Trophoblast cell (in vitro differentiated cells and primary cell): Measurements from ENCODE around the gene SRSF3.

Source experiments
- DNase-seq, 2 donors: peaks; one replicate each; pipeline ENCODE4 v3.0.0-alpha.2; 2016
- H2AFZ ChIP-seq: 2 replicates; pipeline ENCODE4 v1.6.1; 2013; ENCODE audit warnings: low read length, moderate library complexity, mild to moderate bottlenecking; ENCODE audit not compliant: insufficient read depth, poor library complexity
- H2AK5ac ChIP-seq: 2 replicates; pipeline ENCODE4 v1.6.1; 2013; ENCODE audit warnings: mild to moderate bottlenecking, low read length
- H2BK120ac ChIP-seq: 2 replicates; pipeline ENCODE4 v1.6.1; 2013; ENCODE audit warnings: low read length, mild to moderate bottlenecking, moderate library complexity; ENCODE audit not compliant: insufficient read depth, poor library complexity
- H2BK12ac ChIP-seq: 2 replicates; pipeline ENCODE4 v1.6.1; 2013; ENCODE audit warnings: mild to moderate bottlenecking, low read length, moderate library complexity
- H2BK5ac ChIP-seq: 2 replicates; pipeline ENCODE4 v1.6.1; 2013; ENCODE audit warnings: low read length, low read depth, moderate library complexity, mild to moderate bottlenecking; ENCODE audit not compliant: poor library complexity
- H3K14ac ChIP-seq: 2 replicates; pipeline ENCODE4 v1.6.1; 2013; ENCODE audit warnings: mild to moderate bottlenecking, low read length
- H3K18ac ChIP-seq: 2 replicates; pipeline ENCODE4 v1.6.1; 2013; ENCODE audit warnings: mild to moderate bottlenecking, low read length
- H3K23ac ChIP-seq: 2 replicates; pipeline ENCODE4 v1.6.1; 2013; ENCODE audit warnings: low read length
- H3K27ac ChIP-seq: 2 replicates; pipeline ENCODE4 v1.5.1; 2013; ENCODE audit warnings: low read depth, mild to moderate bottlenecking, inconsistent platforms, low read length, moderate library complexity
- H3K27me3 ChIP-seq: 2 replicates; pipeline ENCODE4 v1.6.1; 2013; ENCODE audit warnings: inconsistent platforms, mild to moderate bottlenecking, low read length, moderate library complexity; ENCODE audit not compliant: insufficient read depth
- H3K36me3 ChIP-seq, 2 experiments: 1 replicate in 1 of 2; 2 replicates in 1 of 2; pipeline ENCODE4 v1.6.1; 2013; ENCODE audit warnings: low read length in 2 of 2, mild to moderate bottlenecking in 2 of 2, moderate library complexity in 1 of 2; ENCODE audit not compliant: insufficient read depth in 2 of 2, control insufficient read depth in 1 of 2
- H3K4ac ChIP-seq: 2 replicates; pipeline ENCODE4 v1.6.1; 2013; ENCODE audit warnings: low read depth, mild to moderate bottlenecking, low read length, moderate library complexity
- H3K4me1 ChIP-seq, 2 experiments: 1 replicate in 1 of 2; 2 replicates in 1 of 2; pipeline ENCODE4 v1.6.1; 2013; ENCODE audit warnings: low read length in 2 of 2, mild to moderate bottlenecking in 2 of 2, moderate library complexity in 1 of 2; ENCODE audit not compliant: insufficient read depth in 2 of 2, control insufficient read depth in 1 of 2
- H3K4me2 ChIP-seq: 2 replicates; pipeline ENCODE4 v1.6.1; 2013; ENCODE audit warnings: inconsistent platforms, mild to moderate bottlenecking, low read length, moderate library complexity
- H3K4me3 ChIP-seq: 2 replicates; pipeline ENCODE4 v1.5.1; 2013; ENCODE audit warnings: mild to moderate bottlenecking, low read depth, low read length, inconsistent platforms
- H3K79me1 ChIP-seq: one replicate; pipeline ENCODE4 v1.6.1; 2013; ENCODE audit warnings: low read length
- H3K79me2 ChIP-seq: 2 replicates; pipeline ENCODE4 v1.6.1; 2013; ENCODE audit warnings: low read length, mild to moderate bottlenecking; ENCODE audit not compliant: control insufficient read depth, insufficient read depth, poor library complexity
- H3K9ac ChIP-seq: 2 replicates; pipeline ENCODE4 v1.6.1; 2013; ENCODE audit warnings: mild to moderate bottlenecking, low read length
- H3K9me3 ChIP-seq: 2 replicates; pipeline ENCODE4 v1.6.1; 2013; ENCODE audit warnings: low read depth, mild to moderate bottlenecking, control low read depth, inconsistent platforms, low read length; ENCODE audit not compliant: insufficient read depth
- H4K12ac ChIP-seq: 2 replicates; pipeline ENCODE4 v1.6.1; 2013; ENCODE audit warnings: low read depth, mild to moderate bottlenecking, low read length, moderate library complexity
- H4K8ac ChIP-seq: 2 replicates; pipeline ENCODE4 v1.6.1; 2013; ENCODE audit warnings: low read depth, mild to moderate bottlenecking, low read length, moderate library complexity
- H4K91ac ChIP-seq: one replicate; pipeline ENCODE4 v1.6.1; 2013; ENCODE audit warnings: low read depth, mild to moderate bottlenecking, low read length, moderate library complexity
- WGBS: extraction: QIAGEN DNeasy Blood & Tissue Kit; methylation state at CpG from one replicate; pipeline ENCODE4 v1.1.7; 2013; ENCODE audit warnings: missing lambda C conversion rate; ENCODE audit not compliant: insufficient read length, insufficient coverage; ENCODE audit errors: extremely low coverage; 5-methylcytosine and 5-hydroxymethylcytosine counted together

Gene SRSF3

GRCh38 chr6:36563928-36564284, 30.3 kb upstream of the SRSF3 start:
- Histone ChIP-seq H4K12ac (no peak overlapping the region), H4K91ac (no peak overlapping the region), H3K9me3 (no peaks in the 10 kb centered on the region), H2AFZ (no peak overlapping the region), H3K23ac (no peak overlapping the region), H4K8ac (no peak overlapping the region), H3K36me3 (no peaks in the 10 kb centered on the region), H3K4me1 (peaks cover 0 to 2% of the 10 kb centered on the region in 2 experiments), H3K27ac (no peak overlapping the region), H3K4me2 (no peak overlapping the region), H3K9ac (no peak overlapping the region), H2BK5ac (no peak overlapping the region), H2BK12ac (no peak overlapping the region), H3K14ac (no peak overlapping the region), H2BK120ac (no peak overlapping the region), H3K4ac (no peak overlapping the region), H3K18ac (no peak overlapping the region), H3K79me2 (no peaks in the 10 kb centered on the region), H2AK5ac (no peak overlapping the region), H3K4me3 (no peak overlapping the region), H3K79me1 (no peaks in the 10 kb centered on the region), H3K27me3 (no peaks in the 10 kb centered on the region)
- no CpG with 5 or more reads among the region's 4 CpGs for WGBS
- no peak for DNase-seq

DNA sequence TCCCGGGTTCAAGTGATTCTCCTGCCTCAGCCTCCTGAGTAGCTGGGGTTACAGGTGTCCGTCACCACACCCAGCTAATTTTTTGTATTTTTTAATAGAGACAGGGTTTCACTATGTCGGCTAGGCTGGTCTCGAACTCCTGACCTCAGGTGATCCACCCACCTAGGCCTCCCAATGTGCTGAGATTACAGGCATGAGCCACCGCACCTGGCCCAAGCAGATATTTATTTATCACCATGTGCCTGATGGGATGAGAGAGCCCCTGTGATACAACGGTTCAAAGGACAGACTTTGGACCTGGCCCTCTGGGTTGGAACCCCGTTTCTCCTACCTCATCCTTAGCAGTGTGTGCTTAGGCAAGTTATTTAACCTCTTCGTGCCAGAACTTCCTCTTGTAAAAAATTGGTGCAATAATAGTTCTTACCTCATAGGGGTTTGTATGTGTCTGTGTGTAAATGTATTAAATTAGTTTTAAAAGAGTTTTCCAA, 27.7 kb upstream of the SRSF3 start:
- no peak overlapping the region for H4K12ac ChIP-seq
- no peak overlapping the region for H3K14ac ChIP-seq
- H3K23ac ChIP-seq: no peak overlapping the region
- DNase-seq: no peak
- no CpG with 5 or more reads among the region's 8 CpGs for WGBS
- no peaks in the 10 kb centered on the region for H3K27me3 ChIP-seq
- no peak overlapping the region for H4K8ac ChIP-seq
- no peak overlapping the region for H3K4me3 ChIP-seq
- H3K4me2 ChIP-seq: no peak overlapping the region
- H3K79me2 ChIP-seq: no peaks in the 10 kb centered on the region
- H3K4ac ChIP-seq: no peak overlapping the region
- H3K4me1 ChIP-seq: peaks cover 0 to 2% of the 10 kb centered on the region in 2 experiments
- no peak overlapping the region for H2BK12ac ChIP-seq
- no peak overlapping the region for H2AK5ac ChIP-seq
- H3K36me3 ChIP-seq: no peaks in the 10 kb centered on the region
- no peak overlapping the region for H3K18ac ChIP-seq
- no peaks in the 10 kb centered on the region for H3K79me1 ChIP-seq
- no peak overlapping the region for H3K27ac ChIP-seq
- no peaks in the 10 kb centered on the region for H3K9me3 ChIP-seq
- no peak overlapping the region for H4K91ac ChIP-seq
- no peak overlapping the region for H3K9ac ChIP-seq
- no peak overlapping the region for H2AFZ ChIP-seq
- no peak overlapping the region for H2BK120ac ChIP-seq
- no peak overlapping the region for H2BK5ac ChIP-seq

GRCh38 chr6:36570264-36570663, 23.9 kb upstream of the SRSF3 start:
- Histone ChIP-seq H4K12ac (no peak overlapping the region), H3K4me3 (no peak overlapping the region), H3K9me3 (no peaks in the 10 kb centered on the region), H3K14ac (no peak overlapping the region), H3K79me1 (peaks cover 2% of the 10 kb centered on the region), H3K4me2 (no peak overlapping the region), H2BK120ac (no peak overlapping the region), H3K9ac (no peak overlapping the region), H3K27me3 (no peaks in the 10 kb centered on the region), H2BK5ac (no peak overlapping the region), H2AK5ac (no peak overlapping the region), H4K8ac (no peak overlapping the region), H3K18ac (no peak overlapping the region), H2AFZ (no peak overlapping the region), H3K4ac (no peak overlapping the region), H3K36me3 (no peaks in the 10 kb centered on the region), H4K91ac (no peak overlapping the region), H3K27ac (no peak overlapping the region), H3K23ac (no peak overlapping the region), H3K79me2 (no peaks in the 10 kb centered on the region), H3K4me1 (peaks cover 0 to 2% of the 10 kb centered on the region in 2 experiments), H2BK12ac (no peak overlapping the region)
- DNase-seq: no peak
- no CpG with 5 or more reads among the region's 2 CpGs for WGBS

- no peak for DNase-seq
- Histone ChIP-seq H3K9ac (no peak overlapping the region), H3K79me2 (no peaks in the 10 kb centered on the region), H3K14ac (no peak overlapping the region), H3K18ac (no peak overlapping the region), H3K27me3 (no peaks in the 10 kb centered on the region), H3K4me1 (peaks cover 0 to 2% of the 10 kb centered on the region in 2 experiments), H4K8ac (no peak overlapping the region), H3K36me3 (no peaks in the 10 kb centered on the region), H4K91ac (no peak overlapping the region), H2AFZ (no peak overlapping the region), H2AK5ac (no peak overlapping the region), H3K27ac (no peak overlapping the region), H4K12ac (no peak overlapping the region), H2BK120ac (no peak overlapping the region), H3K79me1 (peaks cover 2% of the 10 kb centered on the region), H3K4ac (no peak overlapping the region), H3K23ac (no peak overlapping the region), H2BK12ac (no peak overlapping the region), H2BK5ac (no peak overlapping the region), H3K4me3 (no peak overlapping the region), H3K4me2 (no peak overlapping the region), H3K9me3 (no peaks in the 10 kb centered on the region)
- no CpG with 5 or more reads among the region's 4 CpGs for WGBS
These were observed 22.8 kb upstream of the SRSF3 start for GRCh38 chr6:36571122-36572043.
